HG03159 (cell line): ENCODE data around the gene CELSR2.

Experiments
- ATAC-seq: cut with Tn5 transposase; IDR thresholded peaks from one replicate; pipeline ENCODE4 v1.9.1; 2021; ENCODE audit warnings: mild to moderate bottlenecking, moderate library complexity; ENCODE audit not compliant: unreplicated experiment

The CELSR2 gene

GRCh38 chr1:109225711-109226445 is 23.5 kb upstream of the CELSR2 start:
- no peak for ATAC-seq

- no peak for ATAC-seq
Measured at GRCh38 chr1:109228167-109228566, 21.2 kb upstream of the CELSR2 start.

- no peak for ATAC-seq
Measured at GRCh38 chr1:109229531-109230127, 19.7 kb upstream of the CELSR2 start.

GRCh38 chr1:109231066-109231465 is 18.3 kb upstream of the CELSR2 start:
- no peak for ATAC-seq

- no peak for ATAC-seq
Measured at GRCh38 chr1:109235137-109235536, 14.2 kb upstream of the CELSR2 start.

GRCh38 chr1:109237512-109237911 is 11.8 kb upstream of the CELSR2 start:
- no peak for ATAC-seq

- ATAC-seq: no peak
Measured at GRCh38 chr1:109238382-109238781, 11.0 kb upstream of the CELSR2 start.

GRCh38 chr1:109239047-109239408 is 10.3 kb upstream of the CELSR2 start:
- no peak for ATAC-seq

GRCh38 chr1:109239409-109240068 is 9.8 kb upstream of the CELSR2 start:
- ATAC-seq: peak; percentile 65

- no peak for ATAC-seq
Measured at GRCh38 chr1:109240158-109241152, 8.9 kb upstream of the CELSR2 start.

GRCh38 chr1:109241344-109241743 is 8.0 kb upstream of the CELSR2 start:
- no peak for ATAC-seq

GRCh38 chr1:109241841-109242345 is 7.4 kb upstream of the CELSR2 start:
- no peak for ATAC-seq

- no peak for ATAC-seq
Measured at GRCh38 chr1:109242387-109242786, 7.0 kb upstream of the CELSR2 start.

GRCh38 chr1:109243221-109243620 is 6.1 kb upstream of the CELSR2 start:
- ATAC-seq: no peak

- ATAC-seq: no peak
Measured at GRCh38 chr1:109243860-109244552, 5.3 kb upstream of the CELSR2 start.

- ATAC-seq: no peak
Measured at GRCh38 chr1:109246141-109246551, 3.2 kb upstream of the CELSR2 start.

GRCh38 chr1:109247401-109248365 is 1.7 kb upstream of the CELSR2 start:
- ATAC-seq: no peak

- no peak for ATAC-seq
Measured at GRCh38 chr1:109248444-109248796, 919 bp upstream of the CELSR2 start.
